GM23338 (cell line): ENCODE data around the gene OVAAL. TPM values are rescaled to one million over a fixed set of nuclear protein-coding genes. Genes with fewer than 3 reads are reported as not detected.

Source experiments
- ATAC-seq: fragments of 200-7000 bp; cut with Tn5 transposase; 3 replicates; pipeline ENCODE4 v1.9.1; 2020
- DNase-seq: peaks from one replicate; pipeline ENCODE4 v3.0.0-alpha.2; 2015; ENCODE audit warnings: low spot score
- H2AFZ ChIP-seq: fragments of 200-600 bp; sonication (generic); 2 replicates; pipeline ENCODE4 v1.8.0; 2016; ENCODE audit warnings: antibody characterized with exemption, mild to moderate bottlenecking, moderate library complexity
- H3F3A ChIP-seq: fragments of 200-600 bp; sonication (generic); replicated peaks from 2 replicates; pipeline ENCODE4 v1.8.0; 2017; ENCODE audit warnings: antibody characterized with exemption, mixed run types, low read depth
- H3K27ac ChIP-seq: fragments of 200-600 bp; sonication (generic); 2 replicates; pipeline ENCODE4 v1.6.1; 2016; ENCODE audit warnings: low read depth
- H3K27me3 ChIP-seq: fragments of 200-600 bp; sonication (generic); 2 replicates; pipeline ENCODE4 v1.8.0; 2016; ENCODE audit warnings: mild to moderate bottlenecking, mixed run types, moderate library complexity; ENCODE audit not compliant: insufficient read depth
- H3K36me3 ChIP-seq: fragments of 200-600 bp; sonication (generic); 2 replicates; pipeline ENCODE4 v1.8.0; 2016; ENCODE audit warnings: mild to moderate bottlenecking; ENCODE audit not compliant: insufficient read depth
- H3K4me1 ChIP-seq: fragments of 200-600 bp; sonication (generic); 2 replicates; pipeline ENCODE4 v1.8.0; 2016; ENCODE audit warnings: mild to moderate bottlenecking, moderate library complexity; ENCODE audit not compliant: insufficient read depth
- H3K4me2 ChIP-seq: fragments of 200-600 bp; sonication (generic); 2 replicates; pipeline ENCODE4 v1.7.1; 2017; ENCODE audit warnings: mixed run types
- H3K4me3 ChIP-seq: fragments of 200-600 bp; sonication (generic); 2 replicates; pipeline ENCODE4 v1.6.1; 2016; ENCODE audit warnings: mixed run types
- H3K79me2 ChIP-seq: fragments of 200-600 bp; sonication (generic); replicated peaks from 2 replicates; pipeline ENCODE4 v1.8.0; 2017; ENCODE audit warnings: mild to moderate bottlenecking; ENCODE audit not compliant: insufficient read depth
- H3K9me2 ChIP-seq: fragments of 200-600 bp; sonication (generic); 2 replicates; pipeline ENCODE4 v1.8.0; 2017; ENCODE audit not compliant: insufficient read depth
- H4K20me1 ChIP-seq: fragments of 200-600 bp; sonication (generic); replicated peaks from 2 replicates; pipeline ENCODE4 v1.8.0; 2017; ENCODE audit warnings: mild to moderate bottlenecking; ENCODE audit not compliant: insufficient read depth
- H3K27ac Mint-ChIP-seq: 2 replicates; pipeline ENCODE4 v1.8.0; 2020; ENCODE audit warnings: inconsistent platforms, mild to moderate bottlenecking, moderate library complexity, mixed read lengths
- H3K27me3 Mint-ChIP-seq: 3 replicates; pipeline ENCODE4 v1.8.0; 2022; ENCODE audit warnings: low read depth, mild to moderate bottlenecking, moderate library complexity, mixed read lengths, inconsistent platforms; ENCODE audit not compliant: insufficient read depth, poor library complexity
- H3K36me3 Mint-ChIP-seq: 3 replicates; pipeline ENCODE4 v1.8.0; 2021; ENCODE audit warnings: low read depth, mild to moderate bottlenecking, inconsistent platforms, moderate library complexity, mixed read lengths
- H3K4me1 Mint-ChIP-seq: 3 replicates; pipeline ENCODE4 v1.8.0; 2020; ENCODE audit warnings: mild to moderate bottlenecking, inconsistent platforms, mixed read lengths
- H3K4me3 Mint-ChIP-seq: 3 replicates; pipeline ENCODE4 v1.8.0; 2021; ENCODE audit warnings: moderate library complexity, mild to moderate bottlenecking, inconsistent platforms, mixed read lengths
- H3K9me3 Mint-ChIP-seq: 3 replicates; pipeline ENCODE4 v1.8.0; 2020; ENCODE audit warnings: moderate library complexity, mild to moderate bottlenecking, inconsistent platforms, mixed read lengths
- CREB1 ChIP-seq: fragments of 250-450 bp; sonication (Bioruptor Pico); IDR thresholded peaks from 2 replicates; pipeline ENCODE4 v1.5.0; 2020; ENCODE audit warnings: low read depth, mild to moderate bottlenecking, moderate library complexity
- EZH2 ChIP-seq: fragments of 200-600 bp; sonication (generic); IDR thresholded peaks from one replicate; pipeline ENCODE4 v1.8.0; 2017; ENCODE audit warnings: antibody characterized with exemption, mild to moderate bottlenecking, low read depth; ENCODE audit not compliant: unreplicated experiment
- EZH2phosphoT487 ChIP-seq: fragments of 200-600 bp; sonication (generic); IDR thresholded peaks from one replicate; pipeline ENCODE4 v1.8.1; 2018; ENCODE audit warnings: antibody characterized with exemption; ENCODE audit not compliant: unreplicated experiment
- JUNB ChIP-seq: IDR thresholded peaks from one replicate; pipeline ENCODE4 v1.6.1; 2016; ENCODE audit warnings: antibody characterized with exemption; ENCODE audit not compliant: unreplicated experiment
- NANOG ChIP-seq: IDR thresholded peaks from 2 replicates; pipeline ENCODE4 v1.6.1; 2016; ENCODE audit warnings: antibody characterized with exemption, borderline replicate concordance
- POLR2AphosphoS5 ChIP-seq: IDR thresholded peaks from 2 replicates; pipeline ENCODE4 v1.6.1; 2016; ENCODE audit warnings: antibody characterized with exemption, low read depth
- STAT1 ChIP-seq: IDR thresholded peaks from one replicate; pipeline ENCODE4 v1.6.1; 2016; ENCODE audit warnings: antibody characterized with exemption; ENCODE audit not compliant: unreplicated experiment
- ZNF114 ChIP-seq: fragments of 250-450 bp; sonication (Bioruptor Pico); IDR thresholded peaks from 2 replicates; pipeline ENCODE4 v1.5.0; 2020; ENCODE audit warnings: mild to moderate bottlenecking, moderate library complexity
- ZNF331 ChIP-seq: fragments of 250-450 bp; sonication (Bioruptor Pico); IDR thresholded peaks from 2 replicates; pipeline ENCODE4 v1.5.0; 2020; ENCODE audit warnings: low read depth, mild to moderate bottlenecking, moderate library complexity
- polyA plus RNA-seq: library from polyadenylated mRNA; unstranded; fragments of >200 nt; fragmentation: Nextera tagmentation; extraction: Ambion mirVana; gene quantifications from 2 replicates; pipeline ENCODE4 v1.2.1, GENCODE V29; 2016
- total RNA-seq: library from RNA; depleted of rRNA; stranded (reverse); fragments of >200 nt; shearing (Covaris generic); gene quantifications from 2 replicates; pipeline ENCODE4 v1.2.3, GENCODE V29; 2014
- TF ChIP-seq, protein P1 (sequence below): fragments of 250-450 bp; sonication (Bioruptor Pico); IDR thresholded peaks from 2 replicates; pipeline ENCODE4 v1.5.0; 2020; ENCODE audit warnings: mild to moderate bottlenecking, moderate library complexity
- TF ChIP-seq, protein P2 (sequence below): IDR thresholded peaks from one replicate; pipeline ENCODE4 v1.6.1; 2018; ENCODE audit warnings: antibody characterized with exemption; ENCODE audit not compliant: unreplicated experiment
- TF ChIP-seq, protein P3 (sequence below): IDR thresholded peaks from 2 replicates; pipeline ENCODE4 v1.6.1; 2016; ENCODE audit warnings: antibody characterized with exemption
- TF ChIP-seq, protein P4 (sequence below), 2 experiments: fragments of 200-600 bp in 1 of 2; sonication (generic) in 1 of 2; conservative IDR thresholded peaks; 2 replicates each; pipeline versions ENCODE4 v1.5.1 to v1.6.1; 2016 to 2017; ENCODE audit warnings: antibody characterized with exemption in 2 of 2, low read depth in 2 of 2, mild to moderate bottlenecking in 2 of 2, moderate library complexity in 1 of 2

The OVAAL gene
- total and polyA plus RNA-seq, 2 experiments from 2014 or later, result not detected

DNA sequence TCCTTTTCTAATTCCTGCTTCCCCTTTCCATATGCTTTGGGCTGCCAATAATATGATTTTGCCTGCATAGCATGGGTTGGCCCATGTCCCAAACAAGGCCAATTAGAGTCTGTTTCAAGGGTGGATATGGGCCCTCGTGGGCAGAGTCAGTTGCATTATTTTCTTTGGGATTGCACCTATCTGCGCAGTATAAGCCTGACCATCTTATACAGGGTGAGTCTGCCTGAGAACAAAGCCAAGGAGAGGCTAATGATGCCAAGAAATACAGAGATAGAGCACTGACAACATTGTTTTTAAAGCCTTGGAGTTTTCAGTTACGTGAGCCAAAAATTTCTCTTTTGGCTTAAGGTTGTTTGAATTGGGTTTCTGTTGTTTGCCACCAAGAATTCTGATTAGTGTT is 18.6 kb downstream of the OVAAL start:
- 0 out of 2 replicates have a peak, but pooled peaks cover under 1% of the 10 kb centered on the region for H3K9me2 ChIP-seq
- ATAC-seq (no peak), DNase-seq (no peak)
- no peak overlapping the region for H3K27ac ChIP-seq
- Mint-ChIP-seq H3K9me3 (no peaks in the 10 kb centered on the region), H3K4me3 (no peak overlapping the region), H3K4me1 (no peaks in the 10 kb centered on the region), H3K36me3 (no peaks in the 10 kb centered on the region), H3K27ac (no peak overlapping the region), H3K27me3 (no peaks in the 10 kb centered on the region)
- H3K4me3 ChIP-seq, result no peak overlapping the region
- no peaks in the 10 kb centered on the region for H3K36me3 ChIP-seq
- TF ChIP-seq CREB1 (no peak), EZH2 (no peak), JUNB (no peak), EZH2phosphoT487 (no peak), NANOG (no peak), ZNF331 (CRISPR knock-in tag) (no peak), STAT1 (no peak), ZNF114 (CRISPR knock-in tag) (no peak), POLR2AphosphoS5 (no peak)
- TF ChIP-seq, protein P1, sequence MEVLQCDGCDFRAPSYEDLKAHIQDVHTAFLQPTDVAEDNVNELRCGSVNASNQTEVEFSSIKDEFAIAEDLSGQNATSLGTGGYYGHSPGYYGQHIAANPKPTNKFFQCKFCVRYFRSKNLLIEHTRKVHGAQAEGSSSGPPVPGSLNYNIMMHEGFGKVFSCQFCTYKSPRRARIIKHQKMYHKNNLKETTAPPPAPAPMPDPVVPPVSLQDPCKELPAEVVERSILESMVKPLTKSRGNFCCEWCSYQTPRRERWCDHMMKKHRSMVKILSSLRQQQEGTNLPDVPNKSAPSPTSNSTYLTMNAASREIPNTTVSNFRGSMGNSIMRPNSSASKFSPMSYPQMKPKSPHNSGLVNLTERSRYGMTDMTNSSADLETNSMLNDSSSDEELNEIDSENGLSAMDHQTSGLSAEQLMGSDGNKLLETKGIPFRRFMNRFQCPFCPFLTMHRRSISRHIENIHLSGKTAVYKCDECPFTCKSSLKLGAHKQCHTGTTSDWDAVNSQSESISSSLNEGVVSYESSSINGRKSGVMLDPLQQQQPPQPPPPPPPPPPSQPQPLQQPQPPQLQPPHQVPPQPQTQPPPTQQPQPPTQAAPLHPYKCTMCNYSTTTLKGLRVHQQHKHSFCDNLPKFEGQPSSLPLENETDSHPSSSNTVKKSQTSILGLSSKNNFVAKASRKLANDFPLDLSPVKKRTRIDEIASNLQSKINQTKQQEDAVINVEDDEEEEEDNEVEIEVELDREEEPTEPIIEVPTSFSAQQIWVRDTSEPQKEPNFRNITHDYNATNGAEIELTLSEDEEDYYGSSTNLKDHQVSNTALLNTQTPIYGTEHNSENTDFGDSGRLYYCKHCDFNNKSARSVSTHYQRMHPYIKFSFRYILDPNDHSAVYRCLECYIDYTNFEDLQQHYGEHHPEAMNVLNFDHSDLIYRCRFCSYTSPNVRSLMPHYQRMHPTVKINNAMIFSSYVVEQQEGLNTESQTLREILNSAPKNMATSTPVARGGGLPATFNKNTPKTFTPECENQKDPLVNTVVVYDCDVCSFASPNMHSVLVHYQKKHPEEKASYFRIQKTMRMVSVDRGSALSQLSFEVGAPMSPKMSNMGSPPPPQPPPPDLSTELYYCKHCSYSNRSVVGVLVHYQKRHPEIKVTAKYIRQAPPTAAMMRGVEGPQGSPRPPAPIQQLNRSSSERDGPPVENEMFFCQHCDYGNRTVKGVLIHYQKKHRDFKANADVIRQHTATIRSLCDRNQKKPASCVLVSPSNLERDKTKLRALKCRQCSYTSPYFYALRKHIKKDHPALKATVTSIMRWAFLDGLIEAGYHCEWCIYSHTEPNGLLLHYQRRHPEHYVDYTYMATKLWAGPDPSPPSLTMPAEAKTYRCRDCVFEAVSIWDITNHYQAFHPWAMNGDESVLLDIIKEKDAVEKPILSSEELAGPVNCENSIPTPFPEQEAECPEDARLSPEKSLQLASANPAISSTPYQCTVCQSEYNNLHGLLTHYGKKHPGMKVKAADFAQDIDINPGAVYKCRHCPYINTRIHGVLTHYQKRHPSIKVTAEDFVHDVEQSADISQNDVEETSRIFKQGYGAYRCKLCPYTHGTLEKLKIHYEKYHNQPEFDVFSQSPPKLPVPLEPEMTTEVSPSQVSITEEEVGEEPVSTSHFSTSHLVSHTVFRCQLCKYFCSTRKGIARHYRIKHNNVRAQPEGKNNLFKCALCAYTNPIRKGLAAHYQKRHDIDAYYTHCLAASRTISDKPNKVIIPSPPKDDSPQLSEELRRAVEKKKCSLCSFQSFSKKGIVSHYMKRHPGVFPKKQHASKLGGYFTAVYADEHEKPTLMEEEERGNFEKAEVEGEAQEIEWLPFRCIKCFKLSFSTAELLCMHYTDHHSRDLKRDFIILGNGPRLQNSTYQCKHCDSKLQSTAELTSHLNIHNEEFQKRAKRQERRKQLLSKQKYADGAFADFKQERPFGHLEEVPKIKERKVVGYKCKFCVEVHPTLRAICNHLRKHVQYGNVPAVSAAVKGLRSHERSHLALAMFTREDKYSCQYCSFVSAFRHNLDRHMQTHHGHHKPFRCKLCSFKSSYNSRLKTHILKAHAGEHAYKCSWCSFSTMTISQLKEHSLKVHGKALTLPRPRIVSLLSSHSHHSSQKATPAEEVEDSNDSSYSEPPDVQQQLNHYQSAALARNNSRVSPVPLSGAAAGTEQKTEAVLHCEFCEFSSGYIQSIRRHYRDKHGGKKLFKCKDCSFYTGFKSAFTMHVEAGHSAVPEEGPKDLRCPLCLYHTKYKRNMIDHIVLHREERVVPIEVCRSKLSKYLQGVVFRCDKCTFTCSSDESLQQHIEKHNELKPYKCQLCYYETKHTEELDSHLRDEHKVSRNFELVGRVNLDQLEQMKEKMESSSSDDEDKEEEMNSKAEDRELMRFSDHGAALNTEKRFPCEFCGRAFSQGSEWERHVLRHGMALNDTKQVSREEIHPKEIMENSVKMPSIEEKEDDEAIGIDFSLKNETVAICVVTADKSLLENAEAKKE (CRISPR knock-in tag), result no peak
- TF ChIP-seq, protein P2, sequence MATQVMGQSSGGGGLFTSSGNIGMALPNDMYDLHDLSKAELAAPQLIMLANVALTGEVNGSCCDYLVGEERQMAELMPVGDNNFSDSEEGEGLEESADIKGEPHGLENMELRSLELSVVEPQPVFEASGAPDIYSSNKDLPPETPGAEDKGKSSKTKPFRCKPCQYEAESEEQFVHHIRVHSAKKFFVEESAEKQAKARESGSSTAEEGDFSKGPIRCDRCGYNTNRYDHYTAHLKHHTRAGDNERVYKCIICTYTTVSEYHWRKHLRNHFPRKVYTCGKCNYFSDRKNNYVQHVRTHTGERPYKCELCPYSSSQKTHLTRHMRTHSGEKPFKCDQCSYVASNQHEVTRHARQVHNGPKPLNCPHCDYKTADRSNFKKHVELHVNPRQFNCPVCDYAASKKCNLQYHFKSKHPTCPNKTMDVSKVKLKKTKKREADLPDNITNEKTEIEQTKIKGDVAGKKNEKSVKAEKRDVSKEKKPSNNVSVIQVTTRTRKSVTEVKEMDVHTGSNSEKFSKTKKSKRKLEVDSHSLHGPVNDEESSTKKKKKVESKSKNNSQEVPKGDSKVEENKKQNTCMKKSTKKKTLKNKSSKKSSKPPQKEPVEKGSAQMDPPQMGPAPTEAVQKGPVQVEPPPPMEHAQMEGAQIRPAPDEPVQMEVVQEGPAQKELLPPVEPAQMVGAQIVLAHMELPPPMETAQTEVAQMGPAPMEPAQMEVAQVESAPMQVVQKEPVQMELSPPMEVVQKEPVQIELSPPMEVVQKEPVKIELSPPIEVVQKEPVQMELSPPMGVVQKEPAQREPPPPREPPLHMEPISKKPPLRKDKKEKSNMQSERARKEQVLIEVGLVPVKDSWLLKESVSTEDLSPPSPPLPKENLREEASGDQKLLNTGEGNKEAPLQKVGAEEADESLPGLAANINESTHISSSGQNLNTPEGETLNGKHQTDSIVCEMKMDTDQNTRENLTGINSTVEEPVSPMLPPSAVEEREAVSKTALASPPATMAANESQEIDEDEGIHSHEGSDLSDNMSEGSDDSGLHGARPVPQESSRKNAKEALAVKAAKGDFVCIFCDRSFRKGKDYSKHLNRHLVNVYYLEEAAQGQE, result no peak
- TF ChIP-seq, protein P3, sequence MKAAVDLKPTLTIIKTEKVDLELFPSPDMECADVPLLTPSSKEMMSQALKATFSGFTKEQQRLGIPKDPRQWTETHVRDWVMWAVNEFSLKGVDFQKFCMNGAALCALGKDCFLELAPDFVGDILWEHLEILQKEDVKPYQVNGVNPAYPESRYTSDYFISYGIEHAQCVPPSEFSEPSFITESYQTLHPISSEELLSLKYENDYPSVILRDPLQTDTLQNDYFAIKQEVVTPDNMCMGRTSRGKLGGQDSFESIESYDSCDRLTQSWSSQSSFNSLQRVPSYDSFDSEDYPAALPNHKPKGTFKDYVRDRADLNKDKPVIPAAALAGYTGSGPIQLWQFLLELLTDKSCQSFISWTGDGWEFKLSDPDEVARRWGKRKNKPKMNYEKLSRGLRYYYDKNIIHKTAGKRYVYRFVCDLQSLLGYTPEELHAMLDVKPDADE, result no peak
- TF ChIP-seq, protein P4, sequence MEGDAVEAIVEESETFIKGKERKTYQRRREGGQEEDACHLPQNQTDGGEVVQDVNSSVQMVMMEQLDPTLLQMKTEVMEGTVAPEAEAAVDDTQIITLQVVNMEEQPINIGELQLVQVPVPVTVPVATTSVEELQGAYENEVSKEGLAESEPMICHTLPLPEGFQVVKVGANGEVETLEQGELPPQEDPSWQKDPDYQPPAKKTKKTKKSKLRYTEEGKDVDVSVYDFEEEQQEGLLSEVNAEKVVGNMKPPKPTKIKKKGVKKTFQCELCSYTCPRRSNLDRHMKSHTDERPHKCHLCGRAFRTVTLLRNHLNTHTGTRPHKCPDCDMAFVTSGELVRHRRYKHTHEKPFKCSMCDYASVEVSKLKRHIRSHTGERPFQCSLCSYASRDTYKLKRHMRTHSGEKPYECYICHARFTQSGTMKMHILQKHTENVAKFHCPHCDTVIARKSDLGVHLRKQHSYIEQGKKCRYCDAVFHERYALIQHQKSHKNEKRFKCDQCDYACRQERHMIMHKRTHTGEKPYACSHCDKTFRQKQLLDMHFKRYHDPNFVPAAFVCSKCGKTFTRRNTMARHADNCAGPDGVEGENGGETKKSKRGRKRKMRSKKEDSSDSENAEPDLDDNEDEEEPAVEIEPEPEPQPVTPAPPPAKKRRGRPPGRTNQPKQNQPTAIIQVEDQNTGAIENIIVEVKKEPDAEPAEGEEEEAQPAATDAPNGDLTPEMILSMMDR (conservative IDR thresholded peaks at IDR 0.05; ENCODE audit: low read depth in 2 of 2), result no peak
- no peaks in the 10 kb centered on the region for H3F3A ChIP-seq
- H2AFZ ChIP-seq, result no peak overlapping the region
- H3K4me1 ChIP-seq, result no peaks in the 10 kb centered on the region
- no peaks in the 10 kb centered on the region for H4K20me1 ChIP-seq
- H3K79me2 ChIP-seq, result no peaks in the 10 kb centered on the region
- H3K4me2 ChIP-seq, result no peak overlapping the region
- no peaks in the 10 kb centered on the region for H3K27me3 ChIP-seq
